NCI-H748 (cell line): ENCODE data around the gene GFOD1.
"Not testable (repeated sequence)": the region's sequence is repeated elsewhere in the genome, so short reads cannot be mapped to it uniquely, and the experiment has no call there.

Experiments
- DNase-seq: peaks from one replicate; lab custom pipeline; 2025; ENCODE audit not compliant: unreplicated experiment; lab: John Stamatoyannopoulos, UW

GFOD1 gene

GRCh38 chr6:13328875-13329183 is 158.6 kb downstream of the GFOD1 start:
- DNase-seq = no peak

GRCh38 chr6:13328076-13328874 is 159.1 kb downstream of the GFOD1 start, which contains the start of gene TBC1D7:
Gene TBC1D7 (minus strand): TSS chr6:13328537. CDS start chr6:13326898, 1,639 bp downstream.
- DNase-seq = peak; percentile 95

GRCh38 chr6:13327691-13328075 is 159.7 kb downstream of the GFOD1 start:
- DNase-seq = peak; percentile 70

- DNase-seq = not testable (repeated sequence)
These were observed 161.3 kb downstream of the GFOD1 start for GRCh38 chr6:13326031-13326586.

GRCh38 chr6:13319891-13320564 is 167.4 kb downstream of the GFOD1 start:
- no peak for DNase-seq

GRCh38 chr6:13318821-13319220 is 168.6 kb downstream of the GFOD1 start:
- DNase-seq = no peak

GRCh38 chr6:13315896-13316295 is 171.5 kb downstream of the GFOD1 start:
- no peak for DNase-seq

- no peak for DNase-seq
These were observed 172.6 kb downstream of the GFOD1 start for GRCh38 chr6:13314806-13315205.

GRCh38 chr6:13311155-13311554 is 176.2 kb downstream of the GFOD1 start:
- no peak for DNase-seq

- no peak for DNase-seq
These were observed 179.1 kb downstream of the GFOD1 start for GRCh38 chr6:13308332-13308731.
